Anterior cingulate cortex (tissue), 58 donors: Measurements from ENCODE around the gene PRR32.
"Not testable (repeated sequence)": the region's sequence is repeated elsewhere in the genome, so short reads cannot be mapped to it uniquely, and the experiment has no call there.

Source experiments
- DNase-seq, 58 donors: peaks; one replicate each; lab custom pipeline; 2025; lab: John Stamatoyannopoulos, UW

Gene PRR32, protein sequence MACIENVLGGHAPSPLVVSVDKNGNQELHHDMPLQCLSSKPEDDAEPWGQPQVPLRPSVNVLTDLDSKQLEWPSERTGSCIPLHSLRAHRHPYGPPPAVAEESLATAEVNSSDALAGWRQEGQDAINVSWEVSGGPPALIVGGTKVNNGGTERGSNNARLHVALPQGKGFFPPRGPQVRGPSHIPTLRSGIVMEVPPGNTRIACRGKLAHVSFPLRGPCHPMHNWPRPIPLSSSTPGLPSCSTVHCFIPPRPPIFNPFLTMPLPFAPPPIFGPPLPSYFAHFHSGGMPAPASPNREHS

DNA sequence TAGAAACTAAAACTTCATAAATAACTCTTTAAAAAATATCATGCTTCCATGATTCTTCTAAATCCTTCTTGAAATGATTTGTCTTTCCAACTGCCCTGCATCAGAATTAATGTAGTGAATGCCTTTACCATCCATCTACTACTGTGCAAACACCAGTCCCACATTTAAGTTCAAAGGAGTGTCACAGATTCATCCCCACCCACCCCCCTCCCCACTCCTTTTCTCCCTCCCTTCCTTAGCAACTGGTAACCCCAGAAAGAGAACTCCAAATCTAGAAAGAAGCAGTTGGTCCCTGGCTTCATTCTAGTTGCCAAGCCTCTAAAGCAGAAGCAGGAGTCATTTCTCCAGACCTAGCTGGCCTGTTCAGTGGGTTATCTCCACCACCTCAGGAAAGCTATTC, at the start of gene PRR32:
Gene PRR32, plus strand, starts transcription at position 301 of the 400 bp plus-strand sequence. CDS start 115 bp downstream, outside the sequence.
- DNase-seq: no peak

DNA sequence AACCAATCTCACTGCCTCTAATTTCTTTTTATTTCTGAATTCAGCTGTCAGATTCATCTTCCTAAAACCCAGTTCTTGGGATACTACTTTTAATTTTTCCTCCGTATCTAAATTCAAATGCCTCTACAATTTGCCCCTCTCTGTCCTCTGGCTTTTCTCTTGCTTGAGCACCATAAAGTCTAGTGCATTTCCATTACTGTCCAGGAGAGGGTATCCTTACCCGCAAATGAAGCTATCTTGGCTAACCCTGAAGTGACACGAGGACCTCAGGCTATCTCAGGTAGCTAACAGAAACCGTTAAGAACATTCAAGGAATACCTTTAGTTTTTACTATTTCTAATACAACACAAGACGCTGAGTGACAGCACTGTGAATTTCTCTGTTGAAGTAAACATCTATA, 49.4 kb upstream of the PRR32 start:
- no peak for DNase-seq

DNA sequence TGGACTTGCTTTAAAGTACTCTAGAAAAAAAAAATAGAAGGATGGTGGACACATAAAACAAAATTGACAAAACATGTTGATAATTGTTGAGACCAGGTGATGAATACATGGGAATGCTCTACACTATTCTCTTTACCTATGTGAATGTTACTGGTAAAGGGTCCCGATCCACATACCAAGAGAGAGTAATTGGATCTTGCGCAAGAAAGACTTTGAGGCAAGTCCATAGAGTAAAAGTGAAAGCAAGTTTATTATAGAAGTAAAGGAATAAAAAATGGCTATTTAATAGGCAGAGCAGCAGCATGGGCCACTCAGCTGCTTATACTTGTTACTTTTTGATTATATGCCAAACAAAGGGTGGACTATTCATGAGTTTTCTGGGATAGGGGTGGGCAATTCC, 34.0 kb upstream of the PRR32 start:
- no peak for DNase-seq

DNA sequence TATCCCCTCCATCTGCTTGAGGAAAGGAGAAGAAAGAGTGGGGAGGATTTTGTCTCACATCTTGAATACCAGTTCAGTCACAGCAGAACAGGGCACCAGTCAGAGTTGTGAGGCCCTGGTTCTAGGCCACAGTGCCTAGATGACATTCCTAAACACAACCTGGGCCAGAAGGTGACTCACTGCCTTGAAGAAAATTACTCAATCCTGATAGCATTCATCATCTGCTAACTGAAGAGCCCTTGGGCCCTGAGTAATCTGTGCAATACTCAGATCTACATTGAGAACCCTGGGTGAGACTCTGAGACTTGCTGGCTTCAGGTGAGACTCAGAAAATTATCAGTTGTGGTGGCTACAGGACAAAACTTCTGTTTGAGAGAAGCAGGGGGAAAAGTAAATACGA, 20.5 kb upstream of the PRR32 start:
- DNase-seq: no peak

DNA sequence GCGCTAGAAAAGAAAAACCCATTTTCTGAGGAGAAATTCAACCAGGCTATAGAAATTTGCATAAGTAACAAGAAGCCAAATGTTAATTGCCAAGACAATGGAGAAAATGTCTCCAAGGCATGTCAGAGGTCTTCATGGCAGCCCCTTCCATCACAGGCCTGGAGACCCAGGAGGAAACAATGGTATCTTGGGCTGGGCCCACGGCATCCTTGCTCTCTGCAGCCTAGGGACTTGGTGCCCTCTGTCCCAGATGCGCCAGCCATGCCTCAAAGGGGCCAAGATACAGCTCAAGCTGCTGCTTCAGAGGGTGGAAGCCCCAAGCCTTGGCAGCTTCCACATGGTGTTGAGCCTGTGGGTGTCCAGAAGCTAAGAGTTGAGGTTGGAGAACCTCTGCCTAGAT, 12.7 kb upstream of the PRR32 start:
- not testable (repeated sequence) for DNase-seq

DNA sequence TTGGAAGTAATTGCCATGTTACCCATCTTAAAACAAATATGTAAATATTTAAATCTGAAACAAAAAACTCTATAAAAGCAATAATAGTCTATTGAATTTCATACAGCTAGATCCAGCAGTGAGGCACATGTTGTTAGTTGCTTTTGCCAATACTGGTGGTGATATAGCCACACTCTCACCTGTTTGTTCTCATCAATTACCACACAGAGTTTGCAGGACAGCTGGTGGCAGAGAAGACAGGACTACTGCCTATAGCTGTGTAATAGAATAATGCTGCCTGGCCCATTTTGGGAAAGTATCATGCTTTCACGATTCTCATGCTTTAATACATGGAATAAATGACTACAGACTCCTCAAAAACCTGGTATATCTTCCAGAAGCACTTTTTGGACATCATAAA, 3.7 kb upstream of the PRR32 start:
- DNase-seq: no peak

DNA sequence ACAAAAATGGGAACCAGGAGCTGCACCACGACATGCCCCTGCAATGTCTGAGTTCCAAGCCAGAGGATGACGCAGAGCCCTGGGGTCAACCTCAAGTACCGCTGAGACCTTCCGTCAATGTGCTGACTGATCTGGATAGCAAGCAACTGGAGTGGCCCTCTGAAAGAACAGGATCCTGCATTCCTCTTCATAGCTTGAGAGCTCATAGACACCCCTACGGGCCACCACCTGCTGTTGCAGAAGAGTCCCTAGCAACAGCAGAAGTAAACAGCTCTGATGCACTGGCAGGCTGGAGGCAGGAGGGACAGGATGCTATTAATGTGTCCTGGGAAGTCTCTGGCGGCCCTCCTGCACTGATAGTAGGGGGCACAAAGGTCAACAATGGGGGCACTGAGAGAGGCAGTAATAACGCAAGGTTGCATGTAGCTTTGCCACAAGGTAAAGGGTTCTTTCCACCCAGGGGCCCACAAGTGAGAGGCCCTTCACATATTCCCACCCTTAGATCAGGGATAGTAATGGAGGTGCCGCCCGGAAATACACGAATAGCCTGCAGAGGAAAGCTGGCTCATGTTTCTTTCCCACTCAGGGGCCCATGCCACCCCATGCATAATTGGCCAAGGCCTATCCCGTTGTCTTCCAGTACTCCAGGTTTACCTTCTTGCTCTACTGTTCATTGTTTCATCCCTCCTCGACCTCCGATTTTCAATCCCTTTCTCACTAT, 1.3 kb downstream of the PRR32 start:
- DNase-seq: no peak

DNA sequence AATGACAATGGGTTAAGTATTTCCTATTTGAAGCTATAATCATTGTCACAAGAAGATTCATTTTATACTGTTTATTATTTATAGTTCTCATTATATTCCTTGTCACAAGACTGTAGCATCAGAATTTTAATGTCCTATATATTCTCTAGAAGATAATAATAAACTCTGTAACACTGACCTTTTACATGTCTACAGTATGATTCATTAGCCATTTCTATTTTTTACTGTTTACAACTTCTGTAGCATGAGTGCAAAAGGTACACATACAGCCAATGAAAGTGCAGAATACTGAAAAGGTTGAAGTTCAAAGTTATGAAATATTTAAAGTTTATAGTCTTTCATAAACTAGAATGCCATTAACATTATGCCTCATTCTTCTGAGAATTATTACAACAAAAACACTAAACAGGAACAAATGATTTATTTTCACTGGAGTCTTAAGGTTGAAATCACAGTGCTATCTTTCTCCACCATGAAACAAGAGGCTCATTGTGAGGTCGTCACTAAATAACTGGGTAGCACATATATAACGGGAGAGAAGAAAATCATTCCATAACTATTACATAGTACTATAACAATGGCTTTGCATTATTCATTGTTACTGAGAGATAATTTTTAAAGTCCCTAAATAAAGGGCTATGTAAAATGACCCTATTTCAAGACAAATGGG, 4.9 kb downstream of the PRR32 start:
- no peak for DNase-seq

DNA sequence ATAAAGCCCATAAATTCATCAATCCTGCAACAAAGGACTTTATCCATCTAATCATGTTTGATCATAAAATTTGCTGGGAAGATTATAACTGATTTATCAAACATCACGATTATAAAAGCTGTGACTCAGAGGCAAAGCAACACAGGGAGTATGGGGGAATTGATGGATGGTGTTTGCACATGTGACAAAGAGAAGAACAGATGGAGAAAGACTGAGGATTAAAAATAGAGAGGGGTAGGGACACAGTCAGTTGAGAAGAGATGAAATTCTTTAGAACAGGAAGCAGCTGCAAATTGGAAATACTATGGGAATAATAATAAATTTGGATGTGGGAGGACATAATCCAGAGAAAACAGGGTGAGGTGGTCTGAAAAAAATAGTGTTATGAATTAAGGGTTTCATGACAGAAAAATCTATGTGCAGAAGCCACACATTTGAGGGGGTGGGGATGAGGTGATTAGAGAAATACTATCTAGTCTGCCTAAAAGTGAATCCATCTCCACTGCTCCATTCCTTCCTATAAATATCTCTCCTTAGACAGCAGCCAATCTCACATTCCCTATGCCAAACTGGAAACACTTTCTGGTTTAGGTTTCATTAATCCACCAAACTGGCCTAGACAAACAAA, 6.2 kb downstream of the PRR32 start:
- no peak for DNase-seq

DNA sequence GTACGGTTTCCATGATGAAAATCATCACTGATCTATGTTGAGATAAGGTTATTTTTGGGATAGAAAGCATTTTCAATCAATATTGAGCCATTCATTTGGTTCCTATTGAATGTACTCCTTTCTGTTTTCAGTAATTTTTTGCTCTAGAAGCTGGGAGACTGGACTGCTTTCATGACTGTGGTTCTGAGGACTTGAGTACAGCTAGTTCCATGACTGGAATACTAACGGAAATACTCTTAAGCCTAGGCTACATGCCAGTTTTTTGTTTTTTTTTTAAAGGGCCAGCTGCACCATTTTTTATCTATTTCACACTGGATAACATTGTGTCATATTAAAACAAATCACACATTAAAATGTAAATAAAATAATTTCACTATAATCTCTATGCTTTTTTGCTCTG, 16.7 kb downstream of the PRR32 start:
- peak in 1 of 58 donors; percentile 5 for DNase-seq

DNA sequence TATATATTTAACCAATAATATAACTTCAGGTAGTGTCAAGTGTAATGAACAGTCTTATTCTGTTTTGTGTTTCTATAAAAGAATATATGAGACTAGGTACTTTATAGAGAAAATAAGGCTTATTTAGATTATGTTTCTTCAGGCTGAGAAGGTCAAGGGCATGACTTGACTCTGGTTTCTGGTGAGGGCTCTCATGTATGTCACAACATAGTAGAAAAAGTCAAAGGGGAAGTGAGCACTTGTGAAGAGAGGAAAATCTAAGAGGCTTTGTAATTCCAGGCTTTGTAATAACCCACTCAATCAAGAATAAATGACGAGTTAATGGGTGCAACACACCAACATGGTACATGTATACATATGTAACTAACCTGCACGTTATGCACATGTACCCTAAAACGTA, 27.6 kb downstream of the PRR32 start:
- DNase-seq: no peak

DNA sequence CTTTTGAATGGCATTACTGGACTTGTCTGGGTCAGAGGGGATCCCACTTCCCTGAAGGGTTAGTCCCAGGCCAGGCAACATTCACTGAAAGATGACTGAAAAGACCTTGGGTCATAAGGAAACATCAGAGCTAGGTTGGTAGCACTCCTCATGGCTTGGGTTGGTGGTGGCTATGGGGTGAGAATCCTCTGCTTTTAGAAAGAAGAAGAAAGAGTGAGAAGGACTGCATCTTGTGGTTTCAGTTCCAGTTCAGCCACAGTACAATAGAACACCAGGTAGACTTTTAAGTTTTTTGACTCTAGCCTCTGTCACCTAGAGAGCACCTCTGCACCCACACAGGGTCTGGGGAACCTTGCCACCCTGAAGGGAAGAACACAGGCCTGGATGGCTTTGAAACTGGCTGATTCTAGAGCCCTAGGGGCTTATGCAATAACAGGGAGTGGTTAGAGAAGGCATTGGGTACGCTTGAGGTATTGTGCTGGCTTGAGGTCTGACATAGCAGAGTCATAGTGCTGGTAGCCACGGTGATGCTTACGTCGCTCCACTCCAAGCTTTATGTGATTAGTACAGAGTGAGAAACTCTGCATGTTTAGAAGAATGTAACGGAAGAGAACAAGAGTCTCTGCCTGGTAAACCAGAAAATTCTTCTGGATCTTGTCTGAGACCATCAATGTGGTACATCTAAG, 36.5 kb downstream of the PRR32 start:
- no peak for DNase-seq
